MCF 10A (cell line): Measurements from ENCODE around the gene CKAP5. TPM values are rescaled to one million over a fixed set of nuclear protein-coding genes. Genes with fewer than 3 reads are reported as not detected.

Experiments
- BruUV-seq: library from RNA; stranded (reverse); fragments of 400-500 nt; replicated peaks from 2 replicates; lab custom pipeline; 2021; lab: Mats Ljungman, UMichigan
- CTCF ChIA-PET: fragments of 300-600 bp; sonication (Branson Sonifier 250); formaldehyde crosslinking; extraction: SDS; loops from one replicate; lab custom pipeline; 2021; ENCODE audit warnings: antibody characterized with exemption, inconsistent platforms; lab: Yijun Ruan, JAX
- POLR2A ChIA-PET: fragments of 300-600, 350-650 bp; sonication (Branson Sonifier 250); formaldehyde crosslinking; extraction: SDS; loops from one replicate; lab custom pipeline; 2020; ENCODE audit warnings: antibody characterized with exemption, inconsistent platforms; lab: Yijun Ruan, JAX
- DNase-seq: peaks from one replicate; pipeline ENCODE4 v3.0.0-alpha.2; 2018; ENCODE audit not compliant: unreplicated experiment
- H3K27ac Mint-ChIP-seq: one replicate; pipeline ENCODE4 v1.8.0; 2022; ENCODE audit warnings: mild to moderate bottlenecking, low read depth, mixed read lengths; ENCODE audit not compliant: unreplicated experiment
- H3K27me3 Mint-ChIP-seq: one replicate; pipeline ENCODE4 v1.8.0; 2022; ENCODE audit warnings: mixed read lengths; ENCODE audit not compliant: insufficient read depth, unreplicated experiment
- H3K36me3 Mint-ChIP-seq: one replicate; pipeline ENCODE4 v1.8.0; 2022; ENCODE audit warnings: mild to moderate bottlenecking, moderate library complexity, mixed read lengths; ENCODE audit not compliant: insufficient read depth, unreplicated experiment
- H3K4me1 Mint-ChIP-seq: one replicate; pipeline ENCODE4 v1.8.0; 2022; ENCODE audit warnings: mixed read lengths; ENCODE audit not compliant: insufficient read depth, unreplicated experiment
- H3K4me3 Mint-ChIP-seq: one replicate; pipeline ENCODE4 v1.8.0; 2022; ENCODE audit warnings: mild to moderate bottlenecking, moderate library complexity, mixed read lengths; ENCODE audit not compliant: unreplicated experiment
- H3K9me3 Mint-ChIP-seq: one replicate; pipeline ENCODE4 v1.8.0; 2022; ENCODE audit warnings: mixed read lengths; ENCODE audit not compliant: unreplicated experiment
- intact Hi-C: fragments of 100-400 bp; cut with micrococcal nuclease; formaldehyde crosslinking; loops from 2 replicates; pipeline ENCODE4 v1.14.1; 2022
- total RNA-seq: library from RNA; stranded (reverse); gene quantifications from 2 replicates; pipeline ENCODE4 v1.2.3, GENCODE V29; 2022
- TF ChIP-seq, protein P1 (sequence below): fragments of 200-600 bp; IDR thresholded peaks from one replicate; pipeline ENCODE4 v1.8.0; 2022; ENCODE audit warnings: antibody characterized with exemption, mild to moderate bottlenecking; ENCODE audit not compliant: unreplicated experiment

Gene CKAP5
- total RNA-seq, 1 experiment from 2014 or later, result 193 TPM

DNA sequence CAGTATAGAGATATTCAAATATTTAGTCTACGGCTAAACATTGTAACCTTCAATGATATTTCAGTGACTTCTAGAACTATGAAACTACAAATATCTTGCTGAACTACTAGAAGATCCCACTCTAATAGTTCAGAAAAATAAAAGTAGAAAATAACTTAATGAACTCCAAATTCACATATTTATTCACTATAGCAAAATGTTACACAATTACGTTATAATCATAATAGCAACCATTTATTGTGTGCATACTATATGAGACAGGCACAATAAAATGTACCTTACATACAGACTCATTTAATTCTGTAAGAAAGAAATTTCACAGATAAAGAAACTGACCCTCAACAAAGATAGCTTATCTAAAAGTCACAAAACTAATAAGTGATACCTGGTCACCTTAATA lies 69.2 kb downstream of the CKAP5 start:
- Mint-ChIP-seq H3K9me3 (no peaks in the 10 kb centered on the region), H3K27me3 (no peaks in the 10 kb centered on the region), H3K27ac (no peak overlapping the region), H3K4me1 (no peaks in the 10 kb centered on the region), H3K36me3 (peaks cover 90% of the 10 kb centered on the region), H3K4me3 (no peak overlapping the region)
- no TSS peak for BruUV-seq
- ChIA-PET CTCF (no interaction called here), POLR2A (no interaction called here)
- intact Hi-C loops, result no loop called here
- TF ChIP-seq, protein P1, sequence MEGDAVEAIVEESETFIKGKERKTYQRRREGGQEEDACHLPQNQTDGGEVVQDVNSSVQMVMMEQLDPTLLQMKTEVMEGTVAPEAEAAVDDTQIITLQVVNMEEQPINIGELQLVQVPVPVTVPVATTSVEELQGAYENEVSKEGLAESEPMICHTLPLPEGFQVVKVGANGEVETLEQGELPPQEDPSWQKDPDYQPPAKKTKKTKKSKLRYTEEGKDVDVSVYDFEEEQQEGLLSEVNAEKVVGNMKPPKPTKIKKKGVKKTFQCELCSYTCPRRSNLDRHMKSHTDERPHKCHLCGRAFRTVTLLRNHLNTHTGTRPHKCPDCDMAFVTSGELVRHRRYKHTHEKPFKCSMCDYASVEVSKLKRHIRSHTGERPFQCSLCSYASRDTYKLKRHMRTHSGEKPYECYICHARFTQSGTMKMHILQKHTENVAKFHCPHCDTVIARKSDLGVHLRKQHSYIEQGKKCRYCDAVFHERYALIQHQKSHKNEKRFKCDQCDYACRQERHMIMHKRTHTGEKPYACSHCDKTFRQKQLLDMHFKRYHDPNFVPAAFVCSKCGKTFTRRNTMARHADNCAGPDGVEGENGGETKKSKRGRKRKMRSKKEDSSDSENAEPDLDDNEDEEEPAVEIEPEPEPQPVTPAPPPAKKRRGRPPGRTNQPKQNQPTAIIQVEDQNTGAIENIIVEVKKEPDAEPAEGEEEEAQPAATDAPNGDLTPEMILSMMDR, result no peak
- DNase-seq, result no peak

DNA sequence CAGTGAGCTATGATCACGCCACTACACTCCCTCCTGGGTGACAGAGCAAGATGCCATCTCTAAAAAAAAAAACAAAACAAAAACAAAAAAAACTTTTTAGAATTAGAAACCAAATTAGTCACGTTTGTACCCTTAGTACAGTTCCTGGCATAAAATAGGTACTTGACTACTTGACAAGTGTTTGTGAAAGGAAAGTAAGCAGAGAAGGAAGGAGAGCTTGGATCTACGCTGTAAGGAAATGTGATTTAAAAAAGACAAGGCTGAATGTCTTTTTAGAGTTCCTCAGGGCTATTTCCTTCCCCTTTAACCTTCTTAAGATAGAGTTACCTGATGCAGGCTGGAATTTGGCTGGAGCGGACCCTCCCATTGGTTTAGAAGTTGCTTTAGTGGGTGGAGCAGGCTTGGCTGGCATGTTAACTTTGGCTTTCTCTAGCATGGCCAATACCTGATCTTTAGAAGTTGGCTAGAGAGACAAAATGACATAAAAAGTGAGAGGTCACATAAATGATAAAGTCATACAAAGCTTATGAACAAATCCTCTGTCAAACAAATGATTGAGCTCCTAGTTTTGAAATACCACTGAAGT lies 76.4 kb downstream of the CKAP5 start:
- ChIA-PET POLR2A (interaction anchor here (1.3 to 1.6 kb wide), 2 partner anchors 11 to 31 kb away, joined by 3 to 4 read pairs; no protein-coding TSS in a partner anchor), CTCF (no interaction called here)
- H3K4me3 Mint-ChIP-seq, result no peak overlapping the region
- intact Hi-C loops, result no loop called here
- no peaks in the 10 kb centered on the region for H3K4me1 Mint-ChIP-seq
- DNase-seq, result no peak
- H3K9me3 Mint-ChIP-seq, result no peaks in the 10 kb centered on the region
- no peaks in the 10 kb centered on the region for H3K27me3 Mint-ChIP-seq
- no peak overlapping the region for H3K27ac Mint-ChIP-seq
- TF ChIP-seq, protein P1, result no peak
- BruUV-seq, result no TSS peak
- H3K36me3 Mint-ChIP-seq, result peaks cover 89% of the 10 kb centered on the region

DNA sequence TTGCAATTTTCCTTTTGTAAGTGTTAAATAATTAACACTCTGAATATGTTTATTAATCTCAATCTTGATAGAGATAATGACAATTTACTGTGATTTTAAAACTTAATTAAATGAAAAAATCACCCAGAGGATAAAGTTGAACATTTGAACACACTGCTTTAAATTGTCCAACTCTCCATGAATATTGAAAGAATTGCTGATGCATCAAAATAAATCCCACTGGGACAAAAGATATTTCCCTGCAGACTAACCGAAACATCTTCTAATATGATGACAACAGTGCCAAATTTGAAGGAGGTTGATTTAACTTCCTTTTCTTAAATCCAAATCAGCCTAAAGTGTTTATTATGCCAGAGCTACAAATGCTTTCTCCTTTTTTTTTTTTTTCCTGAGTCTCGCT lies 79.4 kb downstream of the CKAP5 start:
- intact Hi-C loops, result no loop called here
- H3K4me1 Mint-ChIP-seq, result no peaks in the 10 kb centered on the region
- CTCF ChIA-PET, result interaction anchor here (0.6 kb wide), 1 partner anchor 35 kb away, joined by 3 read pairs; no protein-coding TSS in a partner anchor
- DNase-seq, result no peak
- H3K27ac Mint-ChIP-seq, result no peak overlapping the region
- peaks cover 85% of the 10 kb centered on the region for H3K36me3 Mint-ChIP-seq
- POLR2A ChIA-PET, result no interaction called here
- no peak overlapping the region for H3K4me3 Mint-ChIP-seq
- H3K27me3 Mint-ChIP-seq, result no peaks in the 10 kb centered on the region
- TF ChIP-seq, protein P1, result no peak
- no peaks in the 10 kb centered on the region for H3K9me3 Mint-ChIP-seq
- BruUV-seq, result no TSS peak

DNA sequence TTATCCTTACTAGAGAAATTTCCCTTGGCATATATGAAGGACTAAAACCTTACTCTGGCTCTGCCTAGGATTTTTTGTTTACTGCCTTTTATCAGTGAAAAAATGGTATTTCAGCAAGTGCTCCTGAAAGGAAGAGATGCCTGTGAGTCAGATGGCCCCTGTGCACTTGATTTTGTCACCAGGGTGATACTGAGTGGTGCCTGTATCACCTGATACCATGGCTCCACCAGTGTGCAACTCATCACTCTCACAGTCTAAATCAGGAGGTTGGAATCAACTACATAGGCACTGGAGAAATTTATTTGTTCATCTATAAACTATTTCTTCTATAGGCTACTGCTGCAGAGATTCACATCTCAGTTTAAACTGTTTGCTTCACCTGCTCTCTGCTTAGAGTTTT lies 83.8 kb downstream of the CKAP5 start:
- intact Hi-C loops, result no loop called here
- no peaks in the 10 kb centered on the region for H3K9me3 Mint-ChIP-seq
- no peak for DNase-seq
- no peak overlapping the region for H3K27ac Mint-ChIP-seq
- TF ChIP-seq, protein P1, result no peak
- H3K27me3 Mint-ChIP-seq, result no peaks in the 10 kb centered on the region
- ChIA-PET POLR2A (interaction anchor here (0.7 kb wide), 1 partner anchor 50 kb away, joined by 4 read pairs; no protein-coding TSS in a partner anchor), CTCF (interaction anchor here (0.8 kb wide), 1 partner anchor 1279 kb away, joined by 3 read pairs; no protein-coding TSS in a partner anchor)
- no TSS peak for BruUV-seq
- H3K4me1 Mint-ChIP-seq, result no peaks in the 10 kb centered on the region
- peaks cover 85% of the 10 kb centered on the region for H3K36me3 Mint-ChIP-seq
- H3K4me3 Mint-ChIP-seq, result no peak overlapping the region
